ENCODE data around the gene HPS1. TPM values are rescaled to one million over a fixed set of nuclear protein-coding genes. Genes with fewer than 3 reads are reported as not detected.

Gene HPS1
- total RNA-seq, 1 experiment from 2014 or later, result 47.4 TPM

DNA sequence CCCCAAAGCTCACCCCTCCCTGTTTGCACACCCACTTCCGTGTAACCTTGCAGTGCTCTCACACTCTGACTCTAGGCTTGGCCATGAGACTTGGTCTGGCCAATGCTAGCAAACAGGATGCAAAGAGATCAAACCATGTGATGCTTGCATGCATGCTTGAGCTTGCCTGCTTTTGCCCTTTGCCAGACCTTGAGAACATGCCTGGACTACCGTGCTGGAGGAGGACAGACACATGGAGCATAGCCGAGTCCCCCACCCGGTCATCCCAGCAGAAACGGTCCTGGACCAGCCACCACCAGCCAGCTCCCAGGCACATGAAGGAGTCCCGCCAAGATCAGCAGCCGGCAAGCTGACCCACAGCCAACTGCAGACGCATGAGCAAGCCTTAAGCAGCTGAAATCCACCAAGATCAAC is 55.1 kb downstream of the HPS1 start:
- no peak overlapping the region for H3K4me2 ChIP-seq (ENCODE audit: insufficient read depth, insufficient read length, low read length)
- H3K18ac ChIP-seq (ENCODE audit: insufficient read length, low read depth, low read length), result no peak overlapping the region
- no peak overlapping the region for H4K91ac ChIP-seq (ENCODE audit: insufficient read length, low read depth, low read length)
- H2BK5ac ChIP-seq (ENCODE audit: insufficient read length, low read length), result no peak overlapping the region
- peaks cover 0 to 4% of the 10 kb centered on the region in 2 experiments; a peak in 1 of 4 replicates for H3K4me1 Mint-ChIP-seq
- no peaks in the 10 kb centered on the region; a peak in 1 of 7 replicates for H3K36me3 Mint-ChIP-seq (ENCODE audit: insufficient read depth in 1 of 3, low read depth in 3 of 3)
- H3K23ac ChIP-seq (ENCODE audit: insufficient read length, low read depth, low read length), result no peak overlapping the region
- no peak overlapping the region for H3K4me3 Mint-ChIP-seq
- no peaks in the 10 kb centered on the region for H4K20me1 ChIP-seq (ENCODE audit: control insufficient read depth, insufficient read depth, insufficient read length)
- H3K56ac ChIP-seq (ENCODE audit: insufficient read length, low read depth, low read length), result no peak overlapping the region
- H3K4me1 ChIP-seq (ENCODE audit: insufficient read depth, low read length), result no peaks in the 10 kb centered on the region
- no peak overlapping the region for H2BK15ac ChIP-seq (ENCODE audit: low read depth, low read length)
- no peak overlapping the region for H2BK120ac ChIP-seq (ENCODE audit: low read depth, low read length, poor library complexity, severe bottlenecking)
- H3K27me3 Mint-ChIP-seq (ENCODE audit: low read depth), result no peaks in the 10 kb centered on the region; the same call in 1 of the 2 replicates
- H3K9me3 ChIP-seq (ENCODE audit: control insufficient read depth, low read depth, low read length), result no peaks in the 10 kb centered on the region
- H3K79me2 ChIP-seq (ENCODE audit: insufficient read depth, low read length), result no peaks in the 10 kb centered on the region
- no peak overlapping the region for H4K8ac ChIP-seq (replicated peaks; ENCODE audit: insufficient read length, low read depth, low read length)
- H3K27ac Mint-ChIP-seq, result no peak overlapping the region
- TF ChIP-seq, protein P1, sequence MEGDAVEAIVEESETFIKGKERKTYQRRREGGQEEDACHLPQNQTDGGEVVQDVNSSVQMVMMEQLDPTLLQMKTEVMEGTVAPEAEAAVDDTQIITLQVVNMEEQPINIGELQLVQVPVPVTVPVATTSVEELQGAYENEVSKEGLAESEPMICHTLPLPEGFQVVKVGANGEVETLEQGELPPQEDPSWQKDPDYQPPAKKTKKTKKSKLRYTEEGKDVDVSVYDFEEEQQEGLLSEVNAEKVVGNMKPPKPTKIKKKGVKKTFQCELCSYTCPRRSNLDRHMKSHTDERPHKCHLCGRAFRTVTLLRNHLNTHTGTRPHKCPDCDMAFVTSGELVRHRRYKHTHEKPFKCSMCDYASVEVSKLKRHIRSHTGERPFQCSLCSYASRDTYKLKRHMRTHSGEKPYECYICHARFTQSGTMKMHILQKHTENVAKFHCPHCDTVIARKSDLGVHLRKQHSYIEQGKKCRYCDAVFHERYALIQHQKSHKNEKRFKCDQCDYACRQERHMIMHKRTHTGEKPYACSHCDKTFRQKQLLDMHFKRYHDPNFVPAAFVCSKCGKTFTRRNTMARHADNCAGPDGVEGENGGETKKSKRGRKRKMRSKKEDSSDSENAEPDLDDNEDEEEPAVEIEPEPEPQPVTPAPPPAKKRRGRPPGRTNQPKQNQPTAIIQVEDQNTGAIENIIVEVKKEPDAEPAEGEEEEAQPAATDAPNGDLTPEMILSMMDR (conservative IDR thresholded peaks at IDR 0.05), result no peak
- H2AFZ ChIP-seq (ENCODE audit: low read length), result no peak overlapping the region
- no peak overlapping the region for H2BK12ac ChIP-seq (ENCODE audit: insufficient read length, low read depth, low read length)
- H3K79me1 ChIP-seq (ENCODE audit: insufficient read depth, low read depth, low read length, poor library complexity, severe bottlenecking), result no peaks in the 10 kb centered on the region
- no peak overlapping the region for H3K27ac ChIP-seq (ENCODE audit: insufficient read length, low read depth, low read length)
- DNase-seq, result no peak
- H3K9ac ChIP-seq (ENCODE audit: extremely low read depth, insufficient read length, low read length), result no peak overlapping the region
- H4K5ac ChIP-seq (ENCODE audit: insufficient read length, low read depth, low read length), result no peak overlapping the region
- H3K27me3 ChIP-seq (ENCODE audit: insufficient read depth, low read length), result no peaks in the 10 kb centered on the region
- peaks cover 2% of the 10 kb centered on the region for H3K23me2 ChIP-seq (ENCODE audit: insufficient read length, low read depth, low read length, poor library complexity, severe bottlenecking)
- no peaks in the 10 kb centered on the region for H3K9me3 Mint-ChIP-seq
- no peak overlapping the region for H2AK5ac ChIP-seq (ENCODE audit: insufficient read length, low read length)
- no peak overlapping the region for H3K4ac ChIP-seq (ENCODE audit: low read depth, low read length)
- no peak overlapping the region for H2BK20ac ChIP-seq (ENCODE audit: low read depth, low read length, poor library complexity, severe bottlenecking)
- no CpG with 5 or more reads among the region's 8 CpGs for WGBS (ENCODE audit: extremely low coverage, insufficient read length, low lambda C conversion rate)
- no peak overlapping the region for H3K14ac ChIP-seq (ENCODE audit: insufficient read depth, low read length)
- no peak overlapping the region for H3T11ph ChIP-seq (ENCODE audit: low read length)
